GM12872 (cell line): Measurements from ENCODE around the gene SPIN2A.

Experiments
- TF ChIP-seq, protein P1 (sequence below): IDR thresholded peaks from 3 replicates; pipeline ENCODE4 v1.5.1; 2011; ENCODE audit warnings: low read depth, mild to moderate bottlenecking, low read length, moderate library complexity; ENCODE audit not compliant: insufficient read depth

The SPIN2A gene

DNA sequence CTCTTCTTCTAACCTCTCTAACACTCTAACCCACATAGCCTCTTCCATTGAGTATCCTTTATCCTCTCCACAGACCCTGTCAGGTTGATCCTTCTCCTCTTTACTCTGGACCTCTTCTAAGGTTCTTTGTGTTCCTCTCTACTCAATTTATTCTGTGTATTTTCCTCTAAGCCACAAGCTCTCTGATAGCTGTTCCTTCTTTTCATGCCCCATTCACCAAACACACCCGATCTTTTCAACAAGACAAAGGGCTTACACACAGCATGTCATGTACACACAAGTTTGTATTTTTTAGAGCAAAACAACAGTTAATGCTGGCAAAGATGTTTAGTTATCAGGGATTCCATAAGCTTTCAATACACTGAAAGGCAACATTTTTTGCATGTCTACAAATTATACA lies 17.8 kb downstream of the SPIN2A start:
- TF ChIP-seq, protein P1, sequence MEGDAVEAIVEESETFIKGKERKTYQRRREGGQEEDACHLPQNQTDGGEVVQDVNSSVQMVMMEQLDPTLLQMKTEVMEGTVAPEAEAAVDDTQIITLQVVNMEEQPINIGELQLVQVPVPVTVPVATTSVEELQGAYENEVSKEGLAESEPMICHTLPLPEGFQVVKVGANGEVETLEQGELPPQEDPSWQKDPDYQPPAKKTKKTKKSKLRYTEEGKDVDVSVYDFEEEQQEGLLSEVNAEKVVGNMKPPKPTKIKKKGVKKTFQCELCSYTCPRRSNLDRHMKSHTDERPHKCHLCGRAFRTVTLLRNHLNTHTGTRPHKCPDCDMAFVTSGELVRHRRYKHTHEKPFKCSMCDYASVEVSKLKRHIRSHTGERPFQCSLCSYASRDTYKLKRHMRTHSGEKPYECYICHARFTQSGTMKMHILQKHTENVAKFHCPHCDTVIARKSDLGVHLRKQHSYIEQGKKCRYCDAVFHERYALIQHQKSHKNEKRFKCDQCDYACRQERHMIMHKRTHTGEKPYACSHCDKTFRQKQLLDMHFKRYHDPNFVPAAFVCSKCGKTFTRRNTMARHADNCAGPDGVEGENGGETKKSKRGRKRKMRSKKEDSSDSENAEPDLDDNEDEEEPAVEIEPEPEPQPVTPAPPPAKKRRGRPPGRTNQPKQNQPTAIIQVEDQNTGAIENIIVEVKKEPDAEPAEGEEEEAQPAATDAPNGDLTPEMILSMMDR: no peak

DNA sequence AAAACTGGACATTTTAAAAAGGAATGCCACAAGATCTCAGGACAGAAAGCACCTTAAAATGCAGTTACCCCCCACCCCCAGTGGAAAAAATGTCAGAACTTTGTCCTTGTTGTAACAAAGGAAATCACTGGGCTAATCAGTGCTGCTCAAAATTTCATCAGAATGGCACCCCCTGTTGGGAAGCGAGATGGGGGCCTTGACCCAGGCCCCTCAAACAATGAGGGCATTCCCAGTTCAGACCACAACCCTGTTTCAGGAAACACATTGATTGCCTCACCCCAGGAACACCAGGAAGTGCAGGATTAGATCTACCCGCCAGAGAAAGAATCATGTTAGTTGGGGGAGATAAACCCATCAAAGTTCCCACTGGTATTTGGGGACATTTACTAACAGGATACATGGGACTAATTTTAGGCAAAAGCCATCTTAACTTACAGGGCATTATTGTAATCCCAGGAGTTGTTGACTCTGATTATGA lies 32.2 kb downstream of the SPIN2A start:
- TF ChIP-seq, protein P1: no peak

DNA sequence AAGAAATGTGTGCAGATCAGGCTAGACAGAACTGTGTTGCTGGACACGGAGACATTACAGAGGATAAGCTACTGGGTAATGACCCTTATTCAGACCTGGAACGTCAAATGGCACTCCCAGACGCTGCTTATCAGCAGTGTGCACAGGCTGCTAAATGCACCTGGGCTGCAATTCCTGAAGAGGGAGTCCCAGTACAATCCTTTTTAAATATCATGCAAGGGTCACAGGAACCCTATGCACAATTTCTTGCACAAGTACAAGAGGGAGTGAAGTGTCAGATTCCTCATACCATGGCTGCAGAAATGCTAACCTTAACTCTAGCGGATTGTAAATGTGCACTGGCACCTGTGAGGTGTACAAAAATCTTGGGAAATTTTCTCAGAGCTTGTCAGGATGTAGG lies 32.8 kb downstream of the SPIN2A start:
- TF ChIP-seq, protein P1: no peak

DNA sequence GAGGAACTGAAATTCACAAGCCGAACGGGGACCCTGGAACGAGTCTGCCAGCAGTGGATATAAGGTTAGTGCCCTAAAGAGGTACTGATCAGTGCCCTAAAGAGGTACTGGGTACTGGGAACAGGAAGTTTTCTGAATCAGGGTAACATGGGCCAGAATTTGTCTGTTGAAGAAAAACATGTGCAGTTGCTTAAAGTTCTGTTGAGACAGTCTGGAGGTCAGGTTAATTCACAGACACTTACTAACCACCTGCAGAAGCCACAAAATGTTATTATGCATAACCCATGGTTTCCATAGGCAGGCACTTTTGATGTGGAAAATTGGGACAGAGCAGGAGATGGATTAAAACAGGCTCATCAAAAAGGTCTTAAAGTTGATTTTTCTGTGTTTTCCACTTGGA lies 33.7 kb downstream of the SPIN2A start:
- TF ChIP-seq, protein P1: no peak
